Esophagus (tissue), 2 donors: ENCODE measurements around the gene CD52. TPM values are rescaled to one million over a fixed set of nuclear protein-coding genes. Genes with fewer than 3 reads are reported as not detected.
"Not testable (repeated sequence)": the region's sequence is repeated elsewhere in the genome, so short reads cannot be mapped to it uniquely, and the experiment has no call there.

ENCODE experiments used
- H3K27ac ChIP-seq, 2 donors: one replicate each; pipeline ENCODE4 v1.5.1; 2013; ENCODE audit warnings: low read depth in 2 of 2, mild to moderate bottlenecking in 2 of 2, inconsistent platforms in 1 of 2, low read length in 1 of 2, moderate library complexity in 1 of 2
- H3K27me3 ChIP-seq, 2 donors: one replicate each; pipeline ENCODE4 v1.6.1; 2013; ENCODE audit warnings: low read length in 2 of 2, control low read depth in 1 of 2, mild to moderate bottlenecking in 1 of 2; ENCODE audit not compliant: insufficient read depth in 2 of 2, control insufficient read depth in 1 of 2
- H3K36me3 ChIP-seq, 2 donors: one replicate each; pipeline ENCODE4 v1.6.1; 2013; ENCODE audit warnings: low read length in 1 of 2; ENCODE audit not compliant: control insufficient read depth in 2 of 2, insufficient read depth in 2 of 2
- H3K4me1 ChIP-seq, 2 donors: one replicate each; pipeline ENCODE4 v1.6.1; 2013; ENCODE audit warnings: low read length in 1 of 2; ENCODE audit not compliant: control insufficient read depth in 2 of 2, insufficient read depth in 2 of 2
- H3K4me3 ChIP-seq, 2 donors: one replicate each; pipeline ENCODE4 v1.5.1; 2013; ENCODE audit warnings: low read length in 2 of 2, mild to moderate bottlenecking in 2 of 2, low read depth in 1 of 2, moderate library complexity in 1 of 2
- H3K9me3 ChIP-seq, 2 donors: one replicate each; pipeline ENCODE4 v1.6.1; 2013; ENCODE audit warnings: mild to moderate bottlenecking in 2 of 2, low read depth in 1 of 2, low read length in 1 of 2, moderate library complexity in 1 of 2; ENCODE audit not compliant: control insufficient read depth in 2 of 2, insufficient read depth in 1 of 2
- WGBS, 2 donors: extraction: QIAGEN DNeasy Blood & Tissue Kit; methylation state at CpG; one replicate each; pipeline ENCODE4 v1.1.7; 2013; 5-methylcytosine and 5-hydroxymethylcytosine counted together
- polyA plus RNA-seq, 2 donors: library from polyadenylated mRNA; stranded (reverse); fragments of 200-250 nt; gene quantifications; one replicate each; pipeline ENCODE4 v1.2.3, GENCODE V29; 2013
- donor health status: healthy with polysubstance abuse.
- donor health status: Bipolar disorder and iron deficiency.

The CD52 gene
- polyA plus RNA-seq, 2 donors, result 17.0 to 20.6 TPM

DNA sequence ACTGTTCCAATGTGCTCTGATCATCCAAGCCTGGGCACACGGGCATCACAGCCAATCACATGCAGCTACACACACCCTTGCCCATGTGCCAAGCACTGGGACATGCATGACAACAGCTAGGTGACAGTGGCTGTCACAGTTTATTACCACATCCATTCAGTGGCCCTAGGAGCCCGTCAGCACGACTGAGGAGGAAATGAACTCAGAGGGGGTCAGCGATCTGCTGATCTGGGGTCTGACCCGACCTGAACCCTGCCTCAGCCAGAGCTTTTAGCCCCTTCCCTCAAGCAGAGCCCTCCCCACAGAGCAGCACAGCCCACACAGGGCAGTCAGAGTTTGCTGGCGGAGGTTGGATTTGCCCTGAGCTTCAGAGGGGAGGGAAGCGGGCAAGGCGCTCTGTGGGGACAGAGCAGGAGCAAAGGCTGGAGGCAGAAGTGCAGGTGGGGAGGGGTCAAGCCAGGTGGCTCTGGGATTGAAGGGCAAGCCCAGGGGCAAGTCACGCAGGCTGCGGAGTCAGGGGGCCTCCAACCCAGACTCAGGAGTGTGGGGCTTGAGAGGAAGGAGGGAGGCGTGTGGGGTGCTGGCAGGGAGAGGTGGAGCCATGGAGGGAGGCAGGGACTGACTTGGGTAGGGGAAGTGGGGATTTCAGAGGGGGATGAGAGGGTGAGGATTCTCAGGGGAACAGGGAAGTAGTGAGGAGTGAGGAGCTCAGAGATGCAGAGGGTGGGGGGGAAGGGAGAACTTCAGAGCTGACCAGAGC lies 27.5 kb upstream of the CD52 start:
- Histone ChIP-seq H3K36me3 (no peaks in the 10 kb centered on the region), H3K27ac (peak overlapping the region; percentile 29 to 50), H3K4me3 (no peak overlapping the region), H3K9me3 (no peaks in the 10 kb centered on the region), H3K27me3 (no peaks in the 10 kb centered on the region), H3K4me1 (peaks cover 0 to 5% of the 10 kb centered on the region in 2 donors)
- 74 to 75% methylated on average over 11 of the region's 11 CpGs for WGBS, 2 donors

DNA sequence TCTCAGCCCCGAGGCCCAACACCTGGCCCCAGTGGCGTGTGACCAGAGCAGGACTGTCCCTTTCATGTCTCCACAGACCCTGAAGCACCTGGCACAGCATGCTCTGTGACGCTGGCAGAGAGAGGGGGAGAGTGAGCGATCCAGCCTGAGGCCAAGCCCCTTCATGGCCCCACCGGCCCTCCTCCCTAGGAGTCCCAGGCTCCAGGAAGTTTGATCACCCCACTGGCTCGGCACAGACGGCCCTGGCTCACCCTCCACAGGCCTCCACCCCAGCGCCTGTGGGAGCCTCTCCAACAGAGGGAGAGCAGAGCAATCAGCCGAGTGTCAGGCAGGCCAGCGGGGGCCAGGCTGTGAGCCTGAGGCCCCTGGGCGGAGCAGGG lies 26.9 kb upstream of the CD52 start:
- Histone ChIP-seq H3K36me3 (no peaks in the 10 kb centered on the region), H3K27me3 (no peaks in the 10 kb centered on the region), H3K9me3 (no peaks in the 10 kb centered on the region), H3K4me3 (no peak overlapping the region), H3K4me1 (peaks cover 0 to 5% of the 10 kb centered on the region in 2 donors), H3K27ac (peak overlapping the region; percentile 29 to 50)
- 67 to 78% methylated on average over 11 of the region's 11 CpGs for WGBS, 2 donors

GRCh38 chr1:26291433-26291832 lies 26.3 kb upstream of the CD52 start:
- H3K4me1 ChIP-seq, result peaks cover 0 to 5% of the 10 kb centered on the region in 2 donors
- no peak overlapping the region for H3K4me3 ChIP-seq
- H3K27me3 ChIP-seq, result no peaks in the 10 kb centered on the region
- H3K9me3 ChIP-seq, result no peaks in the 10 kb centered on the region
- WGBS, 2 donors, result 92 to 100% methylated on average over 3 of the region's 3 CpGs
- no peaks in the 10 kb centered on the region for H3K36me3 ChIP-seq
- H3K27ac ChIP-seq, result peak overlapping the region in 1 of 2 donors; percentile 15

- no peak overlapping the region for H3K27ac ChIP-seq
- no peaks in the 10 kb centered on the region for H3K36me3 ChIP-seq
- no peak overlapping the region for H3K4me3 ChIP-seq
- peaks cover 0 to 5% of the 10 kb centered on the region in 2 donors for H3K4me1 ChIP-seq
- H3K27me3 ChIP-seq, result no peaks in the 10 kb centered on the region
- WGBS, 2 donors, result 86 to 87% methylated on average over 4 of the region's 4 CpGs
- no peaks in the 10 kb centered on the region for H3K9me3 ChIP-seq
These were observed 25.8 kb upstream of the CD52 start for GRCh38 chr1:26291939-26292338.

GRCh38 chr1:26292735-26293134 lies 25.0 kb upstream of the CD52 start:
- H3K36me3 ChIP-seq, H3K4me3 ChIP-seq, H3K9me3 ChIP-seq, H3K27ac ChIP-seq, H3K4me1 ChIP-seq, H3K27me3 ChIP-seq: not testable (repeated sequence)
- 88 to 91% methylated on average over 5 of the region's 5 CpGs for WGBS, 2 donors

DNA sequence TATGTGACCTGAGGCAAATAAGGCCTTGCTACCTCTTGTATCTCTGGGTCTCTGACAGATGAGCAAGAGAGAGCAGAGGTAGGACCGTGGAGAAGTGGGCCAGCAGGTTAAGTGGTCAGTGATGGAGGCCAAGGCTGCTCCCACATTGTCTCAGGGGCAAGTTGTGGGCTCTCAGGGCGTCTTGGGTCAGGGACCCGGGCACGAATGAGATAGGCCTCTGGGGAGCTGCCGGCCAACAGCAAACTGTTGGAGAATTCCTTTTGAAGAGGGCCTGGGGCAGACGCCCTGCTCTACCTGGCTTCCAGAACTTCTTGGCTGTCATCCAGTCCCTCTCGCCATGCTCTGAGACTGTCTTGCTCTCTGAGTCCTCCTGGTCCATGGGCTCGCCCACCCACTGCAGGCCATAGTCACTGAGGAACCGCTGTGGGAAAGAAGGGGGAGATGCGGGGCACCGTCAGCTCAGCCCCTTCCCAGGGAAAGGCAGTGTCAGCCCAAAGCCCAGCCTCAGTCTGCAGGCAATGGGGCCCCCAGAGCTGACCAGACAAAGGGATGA lies 23.8 kb upstream of the CD52 start:
- Histone ChIP-seq H3K36me3 (no peaks in the 10 kb centered on the region), H3K27ac (no peak overlapping the region), H3K27me3 (no peaks in the 10 kb centered on the region), H3K4me3 (no peak overlapping the region), H3K9me3 (no peaks in the 10 kb centered on the region), H3K4me1 (peaks cover 0 to 5% of the 10 kb centered on the region in 2 donors)
- WGBS, 2 donors, result 84 to 90% methylated on average over 11 of the region's 11 CpGs

- 89 to 92% methylated on average over 22 of the region's 22 CpGs for WGBS, 2 donors
- no peak overlapping the region for H3K4me3 ChIP-seq
- H3K36me3 ChIP-seq, result no peaks in the 10 kb centered on the region
- H3K27ac ChIP-seq, result no peak overlapping the region
- no peaks in the 10 kb centered on the region for H3K4me1 ChIP-seq
- H3K9me3 ChIP-seq, result no peaks in the 10 kb centered on the region
- H3K27me3 ChIP-seq, result no peaks in the 10 kb centered on the region
These were observed 22.3 kb upstream of the CD52 start for GRCh38 chr1:26295194-26296138.

DNA sequence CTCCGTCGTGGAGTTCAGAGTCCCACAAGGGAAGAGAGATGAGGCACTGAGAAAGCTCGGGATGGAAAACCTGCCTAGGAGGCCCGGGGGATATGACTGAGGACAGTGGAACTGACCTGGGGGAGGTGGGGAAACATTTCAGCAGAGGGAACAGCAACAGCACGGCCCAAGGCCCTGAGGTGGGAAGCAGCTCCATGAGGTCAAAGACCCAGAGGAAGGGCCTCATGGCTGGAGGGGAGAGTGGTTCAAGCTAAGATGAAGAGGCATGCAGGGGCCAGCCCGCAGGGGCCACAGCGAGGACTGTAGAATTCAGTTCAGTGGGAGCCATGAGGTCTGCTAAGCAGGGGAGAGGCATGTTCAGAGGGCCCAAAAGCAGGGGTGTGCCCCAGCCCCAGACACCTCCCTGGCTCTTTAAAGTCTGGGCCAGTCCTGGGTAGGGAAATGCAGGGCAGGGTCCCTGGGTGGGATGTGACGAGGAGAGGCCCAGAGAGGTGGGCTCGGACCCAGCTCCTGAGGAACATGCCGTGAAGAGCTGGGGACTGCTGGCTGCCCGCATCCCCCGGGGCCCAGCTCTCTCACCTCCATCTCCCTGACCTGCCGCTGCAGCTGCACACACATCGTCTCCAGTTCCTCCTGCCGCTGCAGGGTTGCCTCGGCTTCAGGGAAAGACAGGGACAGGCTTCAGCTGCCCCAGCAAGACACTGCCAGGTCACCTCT lies 21.3 kb upstream of the CD52 start:
- Histone ChIP-seq H3K36me3 (peaks cover 0 to 2% of the 10 kb centered on the region in 2 donors), H3K27ac (no peak overlapping the region), H3K27me3 (no peaks in the 10 kb centered on the region), H3K4me3 (no peak overlapping the region), H3K4me1 (no peaks in the 10 kb centered on the region), H3K9me3 (no peaks in the 10 kb centered on the region)
- WGBS, 2 donors, result 91 to 94% methylated on average over 12 to 16 of the region's 16 CpGs
